Caco-2 (cell line): ENCODE measurements around the gene PHPT1. TPM values are rescaled to one million over a fixed set of nuclear protein-coding genes. Genes with fewer than 3 reads are reported as not detected.

Source experiments
- BruUV-seq: library from RNA; stranded (reverse); fragments of 400-500 nt; replicated peaks from 2 replicates; lab custom pipeline; 2021; lab: Mats Ljungman, UMichigan
- CTCF ChIA-PET: fragments of 300-600 bp; sonication (Branson Sonifier 250); formaldehyde crosslinking; loops from one replicate; lab custom pipeline; 2022; ENCODE audit warnings: antibody characterized with exemption; lab: Charles Lee
- POLR2A ChIA-PET: fragments of 300-600 bp; sonication (Branson Sonifier 250); formaldehyde crosslinking; loops from one replicate; lab custom pipeline; 2022; ENCODE audit warnings: antibody characterized with exemption; lab: Charles Lee
- DNase-seq, 2 experiments: peaks; one replicate each; pipeline versions ENCODE4 v3.0.0 to v3.0.0-alpha.2; 2020 to 2022
- H3K27me3 ChIP-seq: replicated peaks from 2 replicates; pipeline ENCODE4 v1.6.0; 2011; ENCODE audit warnings: low read length; ENCODE audit not compliant: control insufficient read depth, insufficient read depth
- H3K36me3 ChIP-seq: 2 replicates; pipeline ENCODE4 v1.5.1; 2011; ENCODE audit warnings: low read length; ENCODE audit not compliant: control insufficient read depth, insufficient read depth
- H3K4me1 ChIP-seq: fragments of 250-450 bp; sonication (Bioruptor Pico); 2 replicates; pipeline ENCODE4 v1.5.1; 2020; ENCODE audit warnings: mild to moderate bottlenecking
- H3K4me3 ChIP-seq: 2 replicates; pipeline ENCODE4 v1.5.1; 2011; ENCODE audit warnings: low read depth, mild to moderate bottlenecking, control low read depth, low read length
- H3K9me3 ChIP-seq: fragments of 250-450 bp; sonication (Bioruptor Pico); 2 replicates; pipeline ENCODE4 v1.5.1; 2020; ENCODE audit warnings: mild to moderate bottlenecking, moderate library complexity
- H3K27ac Mint-ChIP-seq: one replicate; pipeline ENCODE4 v1.8.0; 2022; ENCODE audit warnings: mixed read lengths; ENCODE audit not compliant: unreplicated experiment
- H3K27me3 Mint-ChIP-seq: one replicate; pipeline ENCODE4 v1.8.0; 2022; ENCODE audit warnings: mixed read lengths; ENCODE audit not compliant: insufficient read depth, unreplicated experiment
- H3K36me3 Mint-ChIP-seq: one replicate; pipeline ENCODE4 v1.8.0; 2022; ENCODE audit warnings: mild to moderate bottlenecking, mixed read lengths; ENCODE audit not compliant: insufficient read depth, unreplicated experiment
- H3K4me1 Mint-ChIP-seq: one replicate; pipeline ENCODE4 v1.8.0; 2022; ENCODE audit warnings: low read depth, mixed read lengths; ENCODE audit not compliant: unreplicated experiment
- H3K4me3 Mint-ChIP-seq: one replicate; pipeline ENCODE4 v1.8.0; 2022; ENCODE audit warnings: mild to moderate bottlenecking, moderate library complexity, mixed read lengths; ENCODE audit not compliant: unreplicated experiment
- H3K9me3 Mint-ChIP-seq: one replicate; pipeline ENCODE4 v1.8.0; 2022; ENCODE audit warnings: mixed read lengths; ENCODE audit not compliant: unreplicated experiment
- CTCF ChIP-seq, 2 experiments: fragments of 200-600 bp in 1 of 2; IDR thresholded peaks; 1 replicate in 1 of 2; 2 replicates in 1 of 2; pipeline versions ENCODE4 v1.5.1 to v1.8.0; 2011 to 2022; ENCODE audit warnings: antibody characterized with exemption in 1 of 2, control low read depth in 1 of 2, inconsistent platforms in 1 of 2, low read depth in 1 of 2, low read length in 1 of 2, mild to moderate bottlenecking in 1 of 2, moderate library complexity in 1 of 2; ENCODE audit not compliant: insufficient read depth in 1 of 2, severe bottlenecking in 1 of 2, unreplicated experiment in 1 of 2
- intact Hi-C: fragments of 100-400 bp; cut with micrococcal nuclease; formaldehyde crosslinking; loops from one replicate; pipeline ENCODE4 v1.10.0; 2022; ENCODE audit not compliant: unreplicated experiment
- total RNA-seq: library from RNA; stranded (reverse); gene quantifications from 2 replicates; pipeline ENCODE4 v1.2.3, GENCODE V29; 2022

PHPT1 gene
- total RNA-seq, 1 experiment from 2014 or later: 105 TPM

- TF ChIP-seq CTCF (IDR thresholded peaks at IDR 0.05; ENCODE audit: insufficient read depth in 1 of 2, low read depth in 1 of 2, low read length in 1 of 2, severe bottlenecking in 1 of 2, unreplicated experiment in 1 of 2): no peak
- H3K9me3 ChIP-seq: no peaks in the 10 kb centered on the region
- Mint-ChIP-seq H3K4me3 (no peak overlapping the region), H3K4me1 (no peaks in the 10 kb centered on the region), H3K27me3 (no peaks in the 10 kb centered on the region), H3K36me3 (peaks cover 70% of the 10 kb centered on the region), H3K9me3 (no peaks in the 10 kb centered on the region), H3K27ac (no peak overlapping the region)
- no peak for DNase-seq
- H3K4me1 ChIP-seq: no peaks in the 10 kb centered on the region
- no TSS peak for BruUV-seq
- no peaks in the 10 kb centered on the region for H3K27me3 ChIP-seq
- intact Hi-C loops: no loop called here
- H3K36me3 ChIP-seq: no peaks in the 10 kb centered on the region; the same call in 1 of the 2 replicates
- no peak overlapping the region for H3K4me3 ChIP-seq
- POLR2A ChIA-PET: no interaction called here
- CTCF ChIA-PET: interaction anchor here (0.6 to 1.8 kb wide), 4 partner anchors 17 to 244 kb away, joined by 4 to 8 read pairs (median 4); partner anchors contain the start of gene AJM1
Observed at GRCh38 chr9:136823136-136824046, 25.8 kb upstream of the PHPT1 start.

- peaks cover 2% of the 10 kb centered on the region for H3K36me3 ChIP-seq
- H3K27me3 Mint-ChIP-seq: no peaks in the 10 kb centered on the region
- no peak for TF ChIP-seq CTCF (IDR thresholded peaks at IDR 0.05; ENCODE audit: insufficient read depth in 1 of 2, low read depth in 1 of 2, low read length in 1 of 2, severe bottlenecking in 1 of 2, unreplicated experiment in 1 of 2)
- no peak overlapping the region for H3K4me3 ChIP-seq
- POLR2A ChIA-PET: no interaction called here
- no peaks in the 10 kb centered on the region for H3K27me3 ChIP-seq
- H3K9me3 Mint-ChIP-seq: no peaks in the 10 kb centered on the region
- no peaks in the 10 kb centered on the region for H3K4me1 ChIP-seq
- peaks cover 73% of the 10 kb centered on the region for H3K36me3 Mint-ChIP-seq
- H3K9me3 ChIP-seq: no peaks in the 10 kb centered on the region
- BruUV-seq: no TSS peak
- intact Hi-C loops: no loop called here
- no peak overlapping the region for H3K4me3 Mint-ChIP-seq
- H3K27ac Mint-ChIP-seq: no peak overlapping the region
- no peaks in the 10 kb centered on the region for H3K4me1 Mint-ChIP-seq
- no peak for DNase-seq
- CTCF ChIA-PET: no interaction called here
Observed at GRCh38 chr9:136824496-136825225, 24.5 kb upstream of the PHPT1 start.
